ENCODE data around the gene C11orf98. TPM values are rescaled to one million over a fixed set of nuclear protein-coding genes. Genes with fewer than 3 reads are reported as not detected.
"Not testable (repeated sequence)": the region's sequence is repeated elsewhere in the genome, so short reads cannot be mapped to it uniquely, and the experiment has no call there.

The C11orf98 gene
- total RNA-seq, 2 experiments from 2014 or later: 88.4 to 93.5 TPM

DNA sequence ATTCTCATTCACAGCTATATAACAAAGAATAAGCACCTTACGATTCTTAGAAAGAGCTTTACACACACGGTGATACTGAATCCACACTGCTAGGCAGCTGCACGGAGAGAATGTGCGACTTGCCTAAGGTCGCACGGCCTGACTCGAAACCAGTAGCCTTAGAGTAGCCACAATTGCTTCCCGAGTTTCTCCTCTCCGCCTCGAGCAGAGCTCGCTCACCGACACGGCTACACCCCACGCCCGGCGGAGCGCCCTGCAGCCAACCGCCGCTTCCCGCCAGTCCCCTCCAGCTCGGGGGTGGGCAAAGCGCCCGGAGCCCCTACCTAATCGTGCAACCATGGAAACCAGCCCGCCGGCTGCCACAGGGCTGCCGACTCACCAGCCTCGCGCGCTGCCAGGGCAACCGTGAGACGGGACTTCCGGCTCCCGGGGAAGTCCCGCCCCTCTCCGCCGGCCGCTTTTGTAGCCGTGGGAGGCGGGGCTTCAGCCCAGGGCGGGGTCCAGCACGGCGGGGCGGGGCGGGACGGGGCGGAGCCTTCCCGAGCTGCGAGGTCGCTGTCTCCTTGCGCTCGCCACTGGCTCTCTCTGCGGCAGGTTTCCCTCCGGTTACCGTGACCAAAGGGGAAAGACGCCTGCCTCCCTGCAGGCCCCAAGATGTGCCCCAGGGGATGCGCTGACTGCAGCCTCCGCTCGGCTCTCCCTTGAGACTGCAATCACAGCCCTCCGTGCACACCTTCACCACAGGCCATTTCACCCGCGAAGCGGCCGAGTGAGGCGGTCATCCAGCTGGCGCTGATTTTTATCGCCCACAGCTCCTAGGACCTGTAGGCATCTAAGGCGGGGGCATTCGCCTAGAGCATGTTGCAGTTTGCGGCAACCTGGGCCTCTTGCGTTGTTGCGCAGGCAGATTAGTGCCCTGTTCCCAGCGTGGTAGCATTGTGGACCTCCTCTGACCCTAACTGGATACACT, 41.2 kb upstream of the C11orf98 start:
- Mint-ChIP-seq H3K4me1 (peaks cover 56% of the 10 kb centered on the region), H3K27me3 (no peaks in the 10 kb centered on the region), H3K36me3 (ENCODE audit: low read depth) (peaks cover 30% of the 10 kb centered on the region), H3K27ac (peak overlapping the region; percentile 69), H3K9me3 (no peaks in the 10 kb centered on the region), H3K4me3 (peak overlapping the region; percentile 92)
- ChIA-PET POLR2A (interaction anchor here (0.7 to 14.0 kb wide), 21 partner anchors 9 to 176 kb away, joined by 3 to 234 read pairs (median 6); partner anchors contain the start of genes C11orf98, CSKMT, EEF1G and GANAB), CTCF (interaction anchor here (0.7 to 2.7 kb wide), 8 partner anchors 11 to 114 kb away, joined by 3 to 8 read pairs (median 6); partner anchors contain the start of genes C11orf98 and CSKMT)
- peak; percentile 96 for DNase-seq

- H3K4me1 Mint-ChIP-seq: peaks cover 52% of the 10 kb centered on the region
- POLR2A ChIA-PET: interaction anchor here (0.7 to 14.0 kb wide), 19 partner anchors 9 to 177 kb away, joined by 3 to 234 read pairs (median 7); partner anchors contain the start of genes C11orf98, CSKMT, GANAB and HNRNPUL2
- peaks cover 27% of the 10 kb centered on the region for H3K36me3 Mint-ChIP-seq (ENCODE audit: low read depth)
- DNase-seq: no peak
- CTCF ChIA-PET: interaction anchor here (1.1 to 2.7 kb wide), 6 partner anchors 10 to 113 kb away, joined by 3 to 8 read pairs (median 6); no protein-coding TSS in a partner anchor
- no peaks in the 10 kb centered on the region for H3K27me3 Mint-ChIP-seq
- H3K9me3 Mint-ChIP-seq: no peaks in the 10 kb centered on the region
- H3K27ac Mint-ChIP-seq: peak overlapping the region; percentile 69
- H3K4me3 Mint-ChIP-seq: peak overlapping the region; percentile 92
Measured at GRCh38 chr11:62705413-62705812, 40.4 kb upstream of the C11orf98 start.

- not testable (repeated sequence) for H3K27me3 Mint-ChIP-seq, H3K9me3 Mint-ChIP-seq, H3K4me3 Mint-ChIP-seq, H3K27ac Mint-ChIP-seq, DNase-seq
- ChIA-PET POLR2A (interaction anchor here (1.3 to 1.8 kb wide), 2 partner anchors 39 to 130 kb away, joined by 3 to 5 read pairs; partner anchors contain the start of genes C11orf98, CSKMT and EEF1G), CTCF (interaction anchor here (1.2 to 2.7 kb wide), 3 partner anchors 10 to 82 kb away, joined by 4 to 8 read pairs (median 8); no protein-coding TSS in a partner anchor)
- peaks cover 18% of the 10 kb centered on the region for H3K36me3 Mint-ChIP-seq (ENCODE audit: low read depth)
- peaks cover 42% of the 10 kb centered on the region for H3K4me1 Mint-ChIP-seq
Measured at GRCh38 chr11:62703921-62704320, 38.9 kb upstream of the C11orf98 start.

- Mint-ChIP-seq H3K36me3 (ENCODE audit: low read depth) (peaks cover 22% of the 10 kb centered on the region), H3K4me3 (no peak overlapping the region), H3K27me3 (no peaks in the 10 kb centered on the region), H3K4me1 (peaks cover 26% of the 10 kb centered on the region), H3K9me3 (no peaks in the 10 kb centered on the region), H3K27ac (no peak overlapping the region)
- ChIA-PET CTCF (interaction anchor here (1.9 kb wide), 1 partner anchor 8 kb away, joined by 8 read pairs; no protein-coding TSS in a partner anchor), POLR2A (interaction anchor here (1.3 to 1.8 kb wide), 3 partner anchors 25 to 179 kb away, joined by 3 to 5 read pairs (median 4); partner anchors contain the start of genes C11orf98, CSKMT, HNRNPUL2 and SLC3A2)
- no peak for DNase-seq
Measured at GRCh38 chr11:62702246-62702645, 37.2 kb upstream of the C11orf98 start.

- peaks cover 33% of the 10 kb centered on the region for H3K36me3 Mint-ChIP-seq (ENCODE audit: low read depth)
- H3K4me3 Mint-ChIP-seq: no peak overlapping the region
- no peak overlapping the region for H3K27ac Mint-ChIP-seq
- CTCF ChIA-PET: interaction anchor here (0.6 to 3.7 kb wide), 37 partner anchors 8 to 699 kb away, joined by 3 to 32 read pairs (median 6); partner anchors contain the start of genes B3GAT3, C11orf98, CSKMT and GANAB
- peaks cover 7% of the 10 kb centered on the region for H3K4me1 Mint-ChIP-seq
- H3K9me3 Mint-ChIP-seq: no peaks in the 10 kb centered on the region
- POLR2A ChIA-PET: interaction anchor here (0.6 to 3.4 kb wide), 8 partner anchors 14 to 187 kb away, joined by 3 to 15 read pairs (median 6); partner anchors contain the start of genes C11orf98, CSKMT, INTS5 and LBHD1
- DNase-seq: peak; percentile 79
- no peaks in the 10 kb centered on the region for H3K27me3 Mint-ChIP-seq
Measured at GRCh38 chr11:62694455-62695167, 29.6 kb upstream of the C11orf98 start.

- DNase-seq, H3K27ac Mint-ChIP-seq, H3K4me1 Mint-ChIP-seq, H3K9me3 Mint-ChIP-seq, H3K27me3 Mint-ChIP-seq, H3K4me3 Mint-ChIP-seq: not testable (repeated sequence)
- ChIA-PET POLR2A (interaction anchor here (1.0 to 3.4 kb wide), 8 partner anchors 14 to 146 kb away, joined by 3 to 15 read pairs (median 6); partner anchors contain the start of genes C11orf98, CSKMT, INTS5 and LBHD1), CTCF (interaction anchor here (0.7 to 3.7 kb wide), 22 partner anchors 9 to 312 kb away, joined by 3 to 32 read pairs (median 6); partner anchors contain the start of genes B3GAT3, C11orf98, CSKMT and GANAB)
- peaks cover 33% of the 10 kb centered on the region for H3K36me3 Mint-ChIP-seq (ENCODE audit: low read depth)
Measured at GRCh38 chr11:62693624-62694023, 28.6 kb upstream of the C11orf98 start.

- no peak for DNase-seq
- H3K27me3 Mint-ChIP-seq: peaks cover 4% of the 10 kb centered on the region
- H3K36me3 Mint-ChIP-seq (ENCODE audit: low read depth): peaks cover 29% of the 10 kb centered on the region
- POLR2A ChIA-PET: interaction anchor here (0.9 to 1.5 kb wide), 7 partner anchors 9 to 116 kb away, joined by 3 to 6 read pairs (median 4); partner anchors contain the start of genes C11orf98, CSKMT, EEF1G and HNRNPUL2
- H3K4me3 Mint-ChIP-seq: no peak within 1 kb of the TSS
- peaks cover 3% of the 10 kb centered on the region for H3K4me1 Mint-ChIP-seq
- H3K27ac Mint-ChIP-seq: no peak within 1 kb of the TSS
- no peaks in the 10 kb centered on the region for H3K9me3 Mint-ChIP-seq
- CTCF ChIA-PET: interaction anchor here (0.6 to 1.9 kb wide), 3 partner anchors 9 to 265 kb away, joined by 3 to 10 read pairs (median 4); no protein-coding TSS in a partner anchor
Measured at GRCh38 chr11:62689421-62690183, 24.6 kb upstream of the C11orf98 start, which contains the start of gene LRRN4CL. Gene LRRN4CL, minus strand, starts transcription at chr11:62689530. Its CDS starts 1,022 bp downstream, at chr11:62688508.

DNA sequence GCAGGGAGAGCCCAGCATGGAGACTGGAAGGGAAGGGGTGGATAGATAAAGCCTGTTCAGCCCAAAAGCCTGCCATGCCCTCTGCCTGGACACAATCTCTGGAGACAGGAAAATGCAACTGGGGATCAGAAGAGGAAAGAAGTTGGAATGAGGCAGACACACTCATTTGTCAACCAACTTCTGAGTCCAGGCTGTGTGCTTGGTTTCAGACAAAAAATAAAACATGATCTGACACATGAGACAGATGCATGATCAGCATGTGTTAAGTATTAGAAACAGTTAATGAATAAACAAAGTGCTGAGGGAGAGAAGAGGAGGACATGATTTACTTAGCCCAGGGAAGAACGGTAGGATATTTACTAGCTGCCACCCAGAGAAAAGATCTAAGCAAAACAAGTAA, 23.5 kb upstream of the C11orf98 start:
- no peak for DNase-seq
- Mint-ChIP-seq H3K4me3 (no peak overlapping the region), H3K4me1 (no peaks in the 10 kb centered on the region), H3K27me3 (peaks cover 4% of the 10 kb centered on the region), H3K36me3 (ENCODE audit: low read depth) (peaks cover 25% of the 10 kb centered on the region), H3K9me3 (no peaks in the 10 kb centered on the region), H3K27ac (no peak overlapping the region)
- ChIA-PET CTCF (interaction anchor here (0.6 to 1.7 kb wide), 2 partner anchors 177 to 263 kb away, joined by 4 read pairs; no protein-coding TSS in a partner anchor), POLR2A (interaction anchor here (0.9 kb wide), 1 partner anchor 65 kb away, joined by 3 read pairs; the partner anchor contains the start of gene ZBTB3)

DNA sequence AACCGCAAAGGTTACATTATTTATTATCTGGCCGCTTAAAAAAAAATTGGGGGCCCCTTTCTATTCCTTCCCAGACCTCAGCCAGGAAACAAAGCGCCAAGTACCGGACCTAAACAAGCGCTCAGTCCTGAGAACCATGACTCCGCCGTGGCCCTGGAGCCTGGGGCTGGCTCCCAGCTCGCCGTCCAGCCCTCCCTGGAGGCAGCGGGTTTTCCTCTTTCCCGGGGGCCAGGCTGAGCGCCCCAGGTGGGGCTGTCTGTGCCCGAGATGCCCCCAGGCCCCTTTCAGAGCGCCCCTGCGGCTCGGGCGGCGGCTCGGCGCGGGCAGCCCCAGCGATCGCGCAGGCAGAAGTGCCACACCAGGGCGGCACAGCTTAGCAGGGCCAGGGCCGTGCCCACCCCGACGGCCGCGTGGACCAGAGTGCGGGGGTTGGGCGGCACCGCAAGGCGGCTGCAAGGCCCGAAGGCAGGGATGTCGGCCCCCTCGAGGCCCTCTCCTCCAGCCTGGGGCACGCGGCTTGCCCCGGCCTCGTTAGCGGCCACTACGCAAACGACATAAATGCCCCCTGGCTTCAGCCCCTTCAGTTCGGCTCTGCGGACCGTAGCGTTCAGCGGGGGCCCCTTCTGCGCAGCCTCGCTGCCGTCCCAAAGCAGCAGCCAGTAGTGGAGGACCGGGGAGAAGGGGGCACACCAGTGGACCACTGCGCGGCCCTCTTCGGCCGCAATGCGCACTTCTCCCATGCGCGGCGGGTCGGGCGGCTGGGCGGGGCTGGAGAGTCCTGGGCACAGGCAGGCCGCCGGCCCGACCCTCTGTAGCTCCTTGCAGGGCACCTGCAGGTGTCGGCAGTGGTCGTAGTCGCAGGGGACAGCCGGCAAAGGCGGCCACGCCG, 22.7 kb upstream of the C11orf98 start:
- Mint-ChIP-seq H3K9me3 (no peaks in the 10 kb centered on the region), H3K4me3 (no peak overlapping the region), H3K27me3 (peaks cover 4% of the 10 kb centered on the region), H3K36me3 (ENCODE audit: low read depth) (peaks cover 22% of the 10 kb centered on the region), H3K4me1 (no peaks in the 10 kb centered on the region), H3K27ac (no peak overlapping the region)
- no peak for DNase-seq
- ChIA-PET POLR2A (no interaction called here), CTCF (no interaction called here)

DNA sequence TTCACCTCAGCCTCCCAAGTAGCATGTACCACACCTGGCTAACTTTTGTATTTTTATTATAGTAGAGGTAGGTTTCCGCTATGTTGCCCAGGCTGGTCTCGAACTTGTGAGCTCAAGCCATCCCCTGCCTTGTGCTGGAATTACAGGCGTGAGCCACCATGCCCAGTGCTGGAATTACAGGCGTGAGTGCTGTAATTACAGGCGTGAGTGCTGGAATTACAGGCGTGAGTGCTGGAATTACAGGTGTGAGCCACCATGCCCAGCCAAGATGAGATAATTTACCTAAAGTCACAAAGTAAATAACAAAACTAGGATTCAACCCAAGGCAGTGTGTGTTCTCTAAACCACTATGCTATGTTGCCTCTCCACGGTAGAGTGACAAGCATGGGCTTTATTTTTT, 17.5 kb upstream of the C11orf98 start:
- Mint-ChIP-seq H3K36me3 (ENCODE audit: low read depth) (peaks cover 12% of the 10 kb centered on the region), H3K27ac (no peak overlapping the region), H3K9me3 (no peaks in the 10 kb centered on the region), H3K27me3 (no peaks in the 10 kb centered on the region), H3K4me1 (peaks cover 23% of the 10 kb centered on the region), H3K4me3 (no peak overlapping the region)
- CTCF ChIA-PET: no interaction called here
- DNase-seq: no peak
- POLR2A ChIA-PET: interaction anchor here (1.6 to 3.1 kb wide), 2 partner anchors 9 to 10 kb away, joined by 6 to 30 read pairs; partner anchors contain the start of genes LBHD1 and UQCC3
